ENCODE results near the gene SLC28A3.
A peak's percentile ranks its signal among the peaks of the same experiment; 100 is the strongest.

Gene SLC28A3

DNA sequence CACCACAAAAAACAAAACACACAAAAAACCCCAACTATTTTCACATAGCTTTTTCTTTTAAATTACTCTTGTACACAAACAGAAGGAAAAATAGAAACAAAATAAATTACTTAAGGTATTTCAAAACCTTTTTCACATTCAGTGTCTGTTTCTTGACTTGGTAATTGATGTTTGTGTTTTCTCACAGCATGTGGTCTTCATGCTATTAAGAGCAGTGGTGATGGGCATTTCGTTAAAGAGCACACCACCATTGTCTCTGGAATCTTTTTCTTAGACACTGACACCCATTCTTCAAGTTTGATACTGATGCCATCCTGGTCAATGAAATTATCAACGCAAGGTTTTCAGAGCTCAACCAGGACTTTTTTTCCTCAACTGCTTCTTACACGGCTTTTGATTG, 63.8 kb downstream of the SLC28A3 start:
- no peak overlapping the region for H3K4me3 ChIP-seq
- H3K4me1 ChIP-seq: peaks cover 3% of the 10 kb centered on the region
- in situ Hi-C loops (cut with MboI; ENCODE audit: low sequenced_read_pairs): no loop called here
- H3K9me3 ChIP-seq: no peaks in the 10 kb centered on the region
- no peak for DNase-seq (ENCODE audit: low spot score in 2 of 2)
- no peaks in the 10 kb centered on the region for H3K36me3 ChIP-seq (replicated peaks)
- H3K27me3 ChIP-seq (ENCODE audit: low read depth): peaks cover 46% of the 10 kb centered on the region

DNA sequence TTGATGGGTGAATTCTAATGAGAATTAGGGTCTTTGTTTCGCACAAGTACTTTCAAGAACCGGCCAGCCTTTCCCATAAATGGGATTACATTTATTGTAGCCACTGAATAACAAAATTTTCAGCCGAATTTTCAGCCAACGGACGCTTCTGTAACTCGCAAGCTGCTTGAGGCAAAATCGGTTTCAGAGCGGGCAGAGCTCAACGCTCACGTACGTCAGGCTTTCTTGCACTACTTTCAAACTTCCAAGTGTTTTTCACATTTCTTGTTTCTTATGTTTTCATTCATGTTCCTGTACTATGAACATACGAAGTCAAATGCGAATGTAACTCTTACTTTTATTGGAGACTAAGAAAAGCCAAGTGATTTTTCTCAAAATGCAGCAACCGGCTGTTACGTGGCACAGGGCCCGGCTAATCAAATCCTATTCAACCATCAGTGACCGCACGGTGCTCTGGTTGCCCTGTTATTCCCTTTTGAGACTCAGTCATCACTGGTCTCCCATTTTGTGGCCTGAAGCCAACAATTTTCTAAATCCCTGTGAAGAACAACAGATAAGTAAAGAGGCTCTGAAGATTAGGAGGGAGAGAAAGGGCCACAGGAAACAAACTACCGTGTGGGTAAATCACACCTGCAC, 68.5 kb downstream of the SLC28A3 start:
- H3K4me3 ChIP-seq: peak overlapping the region; percentile 9
- peaks cover 37% of the 10 kb centered on the region for H3K27me3 ChIP-seq (ENCODE audit: low read depth)
- H3K36me3 ChIP-seq (replicated peaks): no peaks in the 10 kb centered on the region
- in situ Hi-C loops (cut with MboI; ENCODE audit: low sequenced_read_pairs): no loop called here
- H3K4me1 ChIP-seq: peaks cover 5% of the 10 kb centered on the region
- DNase-seq (ENCODE audit: low spot score in 2 of 2): no peak
- no peaks in the 10 kb centered on the region for H3K9me3 ChIP-seq

DNA sequence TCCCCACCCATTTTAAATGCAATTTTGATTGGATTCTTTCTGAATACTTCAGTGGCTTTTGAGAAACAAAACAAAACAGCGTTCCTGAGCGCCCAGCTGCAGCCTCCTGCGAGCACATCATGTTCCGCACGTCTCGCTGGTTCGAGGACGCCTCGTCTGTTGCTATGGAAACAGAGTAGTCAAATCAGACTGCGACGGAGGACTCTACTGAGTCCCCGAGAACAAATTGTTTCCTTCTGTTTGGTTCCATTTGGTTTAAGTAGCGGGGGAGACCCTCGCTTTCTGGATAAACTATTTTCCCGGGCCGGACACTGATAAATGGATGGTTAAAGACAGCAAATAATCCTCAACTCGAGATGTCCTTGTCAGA, 69.0 kb downstream of the SLC28A3 start:
- DNase-seq (ENCODE audit: low spot score in 2 of 2): peak; percentile 67 to 75
- Histone ChIP-seq H3K27me3 (ENCODE audit: low read depth) (peaks cover 39% of the 10 kb centered on the region), H3K36me3 (replicated peaks) (no peaks in the 10 kb centered on the region), H3K4me3 (peak overlapping the region; percentile 9), H3K9me3 (no peaks in the 10 kb centered on the region), H3K4me1 (peaks cover 5% of the 10 kb centered on the region)
- in situ Hi-C loops (cut with MboI; ENCODE audit: low sequenced_read_pairs): no loop called here

DNA sequence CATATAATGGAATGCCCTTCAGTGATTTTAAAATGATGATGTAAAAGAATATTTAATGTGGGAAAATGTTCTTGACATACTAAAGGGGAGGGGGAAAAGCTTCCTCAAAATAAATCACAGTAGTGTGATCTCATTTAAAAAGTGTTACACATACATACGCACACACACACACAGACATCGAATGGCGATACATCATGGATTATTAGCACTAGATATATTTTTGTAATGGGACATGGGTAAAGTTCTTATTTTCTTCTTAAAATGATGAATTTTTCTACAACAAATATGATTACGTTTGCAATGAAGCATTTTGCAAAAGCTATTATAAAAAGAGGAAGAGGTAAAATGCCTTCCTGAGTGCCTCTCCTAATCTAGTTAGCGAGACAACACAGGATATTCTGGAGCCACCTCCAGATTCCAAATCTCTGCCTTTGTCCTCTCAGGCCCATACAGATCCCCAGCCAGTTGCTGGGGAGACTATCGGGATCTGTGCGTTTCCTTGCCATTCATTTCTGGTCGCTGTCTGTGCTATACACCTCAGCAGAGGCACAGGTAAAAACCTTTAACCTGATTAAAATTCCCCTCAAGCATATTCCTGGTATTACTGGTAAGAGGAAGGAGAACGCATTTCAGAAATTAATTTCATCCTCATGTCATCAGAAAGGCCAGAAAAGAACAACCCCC, 69.6 kb downstream of the SLC28A3 start:
- H3K4me3 ChIP-seq: no peak overlapping the region
- in situ Hi-C loops (cut with MboI; ENCODE audit: low sequenced_read_pairs): no loop called here

DNA sequence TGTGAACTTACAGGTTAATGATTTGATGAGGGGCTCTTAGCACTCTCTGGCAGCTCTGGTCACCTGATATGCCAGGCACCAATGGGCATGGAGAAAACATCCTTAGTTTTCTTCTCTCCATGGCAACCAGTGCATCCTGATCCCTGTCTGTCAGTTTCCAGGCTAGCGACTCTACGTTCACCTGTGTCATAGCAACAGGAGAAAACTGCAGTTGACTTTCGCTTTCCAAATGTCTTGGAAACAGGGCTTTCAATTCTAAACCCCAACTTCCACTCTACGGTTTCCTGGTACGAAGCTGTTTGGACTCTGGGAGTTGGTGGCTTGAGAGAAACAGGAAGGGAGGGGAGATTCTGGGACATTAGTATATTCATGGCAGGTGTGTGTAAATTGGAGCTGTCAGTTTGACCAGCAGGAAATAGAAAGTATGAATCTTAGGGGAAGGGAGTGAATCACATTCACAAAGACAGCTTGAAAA, 74.4 kb downstream of the SLC28A3 start:
- Histone ChIP-seq H3K4me3 (no peak overlapping the region), H3K9me3 (no peaks in the 10 kb centered on the region), H3K27me3 (ENCODE audit: low read depth) (peaks cover 30% of the 10 kb centered on the region), H3K4me1 (no peaks in the 10 kb centered on the region), H3K36me3 (replicated peaks) (no peaks in the 10 kb centered on the region)
- no peak for DNase-seq (ENCODE audit: low spot score in 2 of 2)
- in situ Hi-C loops (cut with MboI; ENCODE audit: low sequenced_read_pairs): no loop called here

More for the DNA sequence above, 69.6 kb downstream of the SLC28A3 start:
- Histone ChIP-seq H3K27me3 (ENCODE audit: low read depth) (peaks cover 39% of the 10 kb centered on the region), H3K36me3 (replicated peaks) (no peaks in the 10 kb centered on the region), H3K4me1 (peaks cover 5% of the 10 kb centered on the region), H3K9me3 (no peaks in the 10 kb centered on the region)
- DNase-seq (ENCODE audit: low spot score in 2 of 2): no peak

DNA sequence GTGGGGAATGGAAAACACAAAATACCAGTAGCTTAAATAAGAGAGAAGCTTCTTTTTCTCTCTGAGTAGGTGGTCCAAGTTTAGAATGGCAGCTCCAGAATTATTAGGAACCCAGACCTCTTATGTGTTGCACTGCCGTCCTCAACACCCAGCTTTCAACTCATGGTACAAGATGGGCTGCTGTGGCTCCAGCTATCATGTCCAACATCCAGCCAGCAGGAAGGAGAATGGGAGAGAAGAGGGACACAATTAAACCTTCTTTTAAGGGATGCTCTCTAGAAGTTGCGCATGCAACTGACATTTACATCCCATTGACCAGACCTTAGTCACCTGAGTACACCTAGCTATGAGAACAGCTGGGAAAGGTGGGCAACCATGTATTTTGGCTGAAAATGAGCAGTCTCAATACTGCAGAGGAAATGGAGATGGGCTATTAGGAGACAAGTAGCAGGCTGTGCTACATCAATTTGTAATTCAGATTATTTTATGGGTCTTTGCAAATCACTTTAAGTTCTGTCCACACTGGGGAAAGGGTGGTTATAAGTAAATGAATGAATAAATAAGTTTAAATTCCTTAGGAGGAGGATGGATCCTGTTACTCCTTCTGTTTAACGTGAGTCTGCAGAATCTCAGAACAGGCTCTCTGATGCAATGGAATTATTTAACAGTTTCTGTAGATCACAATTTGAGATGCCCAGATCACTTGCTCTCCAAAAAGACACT, 76.1 kb downstream of the SLC28A3 start:
- Histone ChIP-seq H3K36me3 (replicated peaks) (no peaks in the 10 kb centered on the region), H3K4me3 (no peak overlapping the region), H3K27me3 (ENCODE audit: low read depth) (peaks cover 27% of the 10 kb centered on the region), H3K4me1 (no peaks in the 10 kb centered on the region), H3K9me3 (no peaks in the 10 kb centered on the region)
- DNase-seq (ENCODE audit: low spot score in 2 of 2): no peak
- in situ Hi-C loops (cut with MboI; ENCODE audit: low sequenced_read_pairs): loop anchor here (5.0 kb wide), 1 partner anchor 327 kb away; no protein-coding TSS in a partner anchor

DNA sequence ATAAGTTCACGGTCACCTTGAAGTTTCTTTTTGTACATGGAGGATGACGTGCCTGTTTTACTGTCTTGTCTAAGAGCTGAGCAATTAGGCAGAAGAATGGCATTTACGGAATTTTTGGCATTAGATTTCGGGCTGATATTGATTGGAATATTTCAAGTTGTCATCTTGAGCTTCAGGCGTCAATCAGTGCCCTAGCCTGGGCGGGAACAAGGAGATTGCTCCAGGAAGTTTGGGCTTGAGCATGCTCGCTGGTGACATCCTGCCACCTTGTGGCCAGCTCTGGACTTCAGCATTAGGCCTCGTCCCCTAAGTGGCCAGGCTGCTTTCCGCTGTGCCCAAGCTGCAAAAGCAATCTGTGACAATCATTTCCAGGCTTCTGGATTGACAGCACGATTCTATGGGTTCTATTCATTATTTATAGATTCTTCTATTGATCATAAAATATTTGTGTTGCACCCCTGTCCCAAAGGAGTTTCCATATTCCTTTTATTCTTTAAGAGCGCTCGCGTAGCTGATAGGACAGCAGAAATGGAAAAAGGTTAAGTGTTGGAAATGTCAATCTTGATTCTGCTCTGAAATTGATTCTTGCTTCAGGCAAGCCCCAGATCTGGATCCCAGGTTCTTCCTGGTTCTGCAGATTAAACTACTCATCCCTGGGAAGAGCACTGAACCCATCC, 79.3 kb downstream of the SLC28A3 start:
- no peaks in the 10 kb centered on the region for H3K9me3 ChIP-seq
- peaks cover 25% of the 10 kb centered on the region for H3K27me3 ChIP-seq (ENCODE audit: low read depth)
- H3K4me3 ChIP-seq: no peak overlapping the region
- H3K36me3 ChIP-seq (replicated peaks): no peaks in the 10 kb centered on the region
- peak; percentile 76 to 88 for DNase-seq (ENCODE audit: low spot score in 2 of 2)
- H3K4me1 ChIP-seq: no peaks in the 10 kb centered on the region
- in situ Hi-C loops (cut with MboI; ENCODE audit: low sequenced_read_pairs): loop anchor here (5.0 kb wide), 1 partner anchor 324 kb away; no protein-coding TSS in a partner anchor

DNA sequence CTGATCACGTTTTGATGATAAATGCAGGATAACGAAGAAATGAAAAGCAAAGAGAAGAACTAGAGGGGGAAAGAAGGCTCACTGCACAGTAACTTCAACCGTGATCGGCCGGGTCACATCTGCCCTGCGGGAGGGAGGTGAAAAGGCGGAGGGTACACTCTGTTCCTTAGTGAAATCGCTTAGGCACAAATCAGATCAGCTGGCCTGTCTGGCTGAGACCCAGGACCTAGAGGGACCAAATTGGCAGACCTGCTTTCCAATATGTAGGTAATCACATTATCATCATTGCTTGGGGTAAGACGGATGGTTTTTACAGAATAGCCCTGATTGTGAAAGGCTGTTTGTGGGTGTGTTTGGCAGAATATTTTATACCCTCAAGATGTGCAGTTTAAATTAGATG, 82.2 kb downstream of the SLC28A3 start:
- Histone ChIP-seq H3K9me3 (no peaks in the 10 kb centered on the region), H3K4me3 (no peak overlapping the region)
- in situ Hi-C loops (cut with MboI; ENCODE audit: low sequenced_read_pairs): no loop called here

DNA sequence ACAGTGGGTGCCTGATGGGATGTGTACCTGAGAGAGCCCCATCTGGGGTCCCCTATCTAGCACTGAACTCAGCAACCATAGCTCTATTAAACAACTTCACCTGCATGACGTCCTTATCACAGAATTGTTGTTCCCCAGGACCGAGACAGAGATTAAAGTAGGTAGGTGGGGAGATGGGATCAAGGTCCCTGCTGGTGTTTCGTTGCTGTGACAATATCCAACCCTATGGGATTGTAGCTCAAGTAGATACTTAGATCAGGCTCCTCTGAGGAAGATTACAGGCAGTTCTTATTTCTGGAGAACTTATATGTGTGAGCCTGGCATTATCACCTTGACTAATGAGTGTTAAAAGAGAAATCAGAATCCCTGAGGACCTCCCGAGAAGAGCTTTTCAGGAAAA, 84.9 kb downstream of the SLC28A3 start:
- no peaks in the 10 kb centered on the region for H3K9me3 ChIP-seq
- peaks cover 11% of the 10 kb centered on the region for H3K27me3 ChIP-seq (ENCODE audit: low read depth)
- DNase-seq (ENCODE audit: low spot score in 2 of 2): no peak
- H3K36me3 ChIP-seq (replicated peaks): no peaks in the 10 kb centered on the region
- no peaks in the 10 kb centered on the region for H3K4me1 ChIP-seq
- in situ Hi-C loops (cut with MboI; ENCODE audit: low sequenced_read_pairs): no loop called here
- H3K4me3 ChIP-seq: no peak overlapping the region

More for the DNA sequence above, 82.2 kb downstream of the SLC28A3 start:
- Histone ChIP-seq H3K4me1 (no peaks in the 10 kb centered on the region), H3K36me3 (replicated peaks) (no peaks in the 10 kb centered on the region), H3K27me3 (ENCODE audit: low read depth) (peaks cover 25% of the 10 kb centered on the region)
- DNase-seq (ENCODE audit: low spot score in 2 of 2): no peak

DNA sequence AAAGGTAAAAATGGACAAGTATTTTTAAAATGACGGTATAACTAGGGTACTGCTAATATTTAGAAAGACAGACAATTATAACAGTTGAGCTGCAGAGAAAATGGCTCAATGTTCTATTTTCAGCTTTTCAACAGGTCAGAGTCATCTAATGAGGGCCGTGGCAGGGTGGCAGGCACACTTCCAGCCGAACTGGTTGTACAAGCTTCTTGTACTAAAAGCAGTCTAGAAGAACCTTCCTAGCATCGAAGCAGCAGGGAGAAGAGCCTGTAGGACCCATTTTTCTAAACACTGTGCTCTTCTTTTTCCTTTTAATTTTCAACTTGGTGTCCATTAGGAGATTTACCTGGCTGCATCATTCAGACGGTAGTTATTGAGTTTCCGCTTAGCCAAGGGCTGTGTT, 85.6 kb downstream of the SLC28A3 start:
- Histone ChIP-seq H3K9me3 (no peaks in the 10 kb centered on the region), H3K4me1 (no peaks in the 10 kb centered on the region), H3K27me3 (ENCODE audit: low read depth) (peaks cover 11% of the 10 kb centered on the region), H3K4me3 (no peak overlapping the region), H3K36me3 (replicated peaks) (no peaks in the 10 kb centered on the region)
- no peak for DNase-seq (ENCODE audit: low spot score in 2 of 2)
- in situ Hi-C loops (cut with MboI; ENCODE audit: low sequenced_read_pairs): no loop called here

DNA sequence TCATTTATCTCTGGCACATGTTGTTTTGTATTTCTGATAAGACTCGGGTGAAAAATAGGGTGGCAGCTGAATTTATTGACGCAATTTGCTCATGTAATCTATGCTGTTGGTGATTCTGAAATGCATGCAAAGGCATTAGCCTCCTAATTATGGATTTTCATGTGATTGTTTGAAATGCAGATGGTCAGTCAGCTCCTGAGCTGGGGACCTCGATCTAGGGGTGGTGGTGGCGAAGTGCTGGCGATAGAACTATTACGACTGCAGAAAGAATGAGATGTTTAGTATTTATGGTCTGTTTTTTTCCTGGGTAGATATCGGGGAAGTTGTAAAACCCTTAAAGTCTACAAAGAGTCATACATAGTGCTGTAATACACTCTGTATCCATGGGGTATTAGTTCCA, 88.6 kb downstream of the SLC28A3 start:
- in situ Hi-C loops (cut with MboI; ENCODE audit: low sequenced_read_pairs): no loop called here
- no peak for DNase-seq (ENCODE audit: low spot score in 2 of 2)
- no peaks in the 10 kb centered on the region for H3K4me1 ChIP-seq
- H3K36me3 ChIP-seq (replicated peaks): no peaks in the 10 kb centered on the region
- no peak overlapping the region for H3K4me3 ChIP-seq
- H3K9me3 ChIP-seq: no peaks in the 10 kb centered on the region
- peaks cover 11% of the 10 kb centered on the region for H3K27me3 ChIP-seq (ENCODE audit: low read depth)

DNA sequence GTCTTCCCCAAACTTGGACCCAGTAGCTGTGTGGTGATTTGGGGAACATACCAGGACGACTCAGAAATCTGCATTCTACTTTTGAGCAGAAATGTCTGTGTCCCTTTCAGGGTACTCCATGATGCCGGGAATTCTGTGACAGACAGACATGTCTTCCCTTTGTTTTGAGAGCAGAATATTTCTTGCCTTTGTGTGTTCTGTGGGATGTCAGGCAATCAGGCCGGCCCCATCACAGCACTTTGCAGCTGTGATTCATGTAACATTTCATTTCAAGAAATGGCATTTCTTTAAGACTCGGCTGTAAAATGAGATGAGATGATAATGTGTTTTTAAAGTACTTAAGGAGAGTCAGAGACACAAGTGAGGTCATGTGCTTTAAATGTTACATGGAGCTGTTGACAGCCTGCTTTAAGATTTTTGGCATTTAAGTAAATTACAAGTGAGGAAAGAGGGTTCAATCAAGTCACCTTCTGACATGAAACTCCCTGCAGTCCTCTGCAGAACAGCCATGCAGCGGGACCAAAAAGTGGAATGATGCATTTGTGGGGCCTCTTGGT, 98.7 kb downstream of the SLC28A3 start:
- no peak overlapping the region for H3K4me3 ChIP-seq
- no peak for DNase-seq (ENCODE audit: low spot score in 2 of 2)
- H3K27me3 ChIP-seq (ENCODE audit: low read depth): no peaks in the 10 kb centered on the region
- H3K9me3 ChIP-seq: no peaks in the 10 kb centered on the region
- no peaks in the 10 kb centered on the region for H3K4me1 ChIP-seq
- in situ Hi-C loops (cut with MboI; ENCODE audit: low sequenced_read_pairs): loop anchor here (25.0 kb wide), 1 partner anchor 105 kb away; no protein-coding TSS in a partner anchor
- H3K36me3 ChIP-seq (replicated peaks): no peaks in the 10 kb centered on the region

DNA sequence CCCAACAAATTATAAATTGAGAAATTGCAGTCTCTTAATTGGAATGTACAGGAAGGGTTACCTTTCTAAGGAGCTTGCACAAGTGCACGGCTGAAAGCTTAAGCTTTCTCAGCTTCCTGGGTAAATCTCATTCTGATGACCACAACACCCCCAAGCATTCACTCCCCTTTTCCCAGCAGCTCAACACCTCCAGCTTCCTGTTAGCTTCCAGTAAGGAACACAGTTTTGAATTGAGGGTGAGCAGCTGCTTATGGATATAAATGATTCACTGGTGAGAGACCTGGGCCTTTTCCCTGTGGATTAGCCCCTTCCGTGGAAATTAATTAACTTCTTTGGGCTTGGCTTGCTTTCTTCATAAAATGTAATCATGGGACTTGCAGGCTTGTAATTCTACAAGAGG, 101.2 kb downstream of the SLC28A3 start:
- Histone ChIP-seq H3K36me3 (replicated peaks) (no peaks in the 10 kb centered on the region), H3K27me3 (ENCODE audit: low read depth) (no peaks in the 10 kb centered on the region), H3K9me3 (peaks cover 2% of the 10 kb centered on the region; the same call in 1 of the 2 replicates), H3K4me3 (no peak overlapping the region), H3K4me1 (no peaks in the 10 kb centered on the region)
- in situ Hi-C loops (cut with MboI; ENCODE audit: low sequenced_read_pairs): loop anchor here (25.0 kb wide), 1 partner anchor 102 kb away; no protein-coding TSS in a partner anchor
- no peak for DNase-seq (ENCODE audit: low spot score in 2 of 2)

Data from HAP-1 (cell line).